Esophagus muscularis mucosa (tissue), 4 donors: ENCODE measurements around the gene REN.

Source experiments
- CTCF ChIP-seq, 3 experiments: fragments of 200-600 bp in 2 of 3; fragments of 450-650 bp in 1 of 3; sonication (generic) in 2 of 3; IDR thresholded peaks; one replicate each; pipeline ENCODE4 v1.5.1; 2017 to 2019; ENCODE audit warnings: antibody characterized with exemption in 3 of 3, mild to moderate bottlenecking in 2 of 3, moderate library complexity in 1 of 3
- EP300 ChIP-seq: sonication (generic); formaldehyde crosslinking; IDR thresholded peaks from one replicate; pipeline ENCODE4 v1.6.1; 2017; ENCODE audit warnings: antibody characterized with exemption
- POLR2A ChIP-seq: fragments of 450-650 bp; IDR thresholded peaks from one replicate; pipeline ENCODE4 v1.6.1; 2017; ENCODE audit warnings: antibody characterized with exemption, moderate library complexity, mild to moderate bottlenecking, low read depth

GRCh38 chr1:204191456-204191855 lies 25.3 kb upstream of the REN start:
- TF ChIP-seq CTCF (IDR thresholded peaks at IDR 0.05): no peak
- TF ChIP-seq POLR2A: no peak
- TF ChIP-seq EP300: no peak
